IPS-18c (cell line): ENCODE measurements around the gene CSPG4.
"Not testable (repeated sequence)": the region's sequence is repeated elsewhere in the genome, so short reads cannot be mapped to it uniquely, and the experiment has no call there.

Experiments
- H3K4me3 ChIP-seq: 2 replicates; pipeline ENCODE4 v1.7.0; 2013; ENCODE audit warnings: low read depth, mild to moderate bottlenecking, low read length, moderate library complexity; ENCODE audit not compliant: insufficient read depth
- H3K9me3 ChIP-seq: one replicate; pipeline ENCODE4 v1.6.1; 2013; ENCODE audit warnings: mild to moderate bottlenecking, low read length, moderate library complexity; ENCODE audit not compliant: control insufficient read depth, insufficient read depth

CSPG4 gene

GRCh38 chr15:75748882-75749281, 36.2 kb upstream of the CSPG4 start:
- not testable (repeated sequence) for H3K9me3 ChIP-seq, H3K4me3 ChIP-seq

- H3K4me3 ChIP-seq, H3K9me3 ChIP-seq: not testable (repeated sequence)
These were observed 34.5 kb upstream of the CSPG4 start for GRCh38 chr15:75747121-75747520.

GRCh38 chr15:75745305-75745704, 32.7 kb upstream of the CSPG4 start:
- no peak overlapping the region for H3K4me3 ChIP-seq

GRCh38 chr15:75742346-75742745, 29.7 kb upstream of the CSPG4 start:
- H3K9me3 ChIP-seq, H3K4me3 ChIP-seq: not testable (repeated sequence)

More at GRCh38 chr15:75745305-75745704, 32.7 kb upstream of the CSPG4 start:
- H3K9me3 ChIP-seq, result no peaks in the 10 kb centered on the region

- no peak overlapping the region for H3K4me3 ChIP-seq
- H3K9me3 ChIP-seq, result no peaks in the 10 kb centered on the region
These were observed 27.1 kb upstream of the CSPG4 start for GRCh38 chr15:75739791-75740190.

GRCh38 chr15:75738647-75739325, 26.1 kb upstream of the CSPG4 start:
- Histone ChIP-seq H3K4me3 (peak overlapping the region; percentile 87), H3K9me3 (no peaks in the 10 kb centered on the region)

- H3K9me3 ChIP-seq, result no peaks in the 10 kb centered on the region
- H3K4me3 ChIP-seq, result peak overlapping the region; percentile 87
These were observed 25.5 kb upstream of the CSPG4 start for GRCh38 chr15:75738014-75738646.

- not testable (repeated sequence) for H3K9me3 ChIP-seq
- H3K4me3 ChIP-seq, result peak overlapping the region; percentile 87; the same call in 1 of the 2 replicates
These were observed 24.7 kb upstream of the CSPG4 start for GRCh38 chr15:75737116-75738013.

- H3K4me3 ChIP-seq, result no peak overlapping the region
- no peaks in the 10 kb centered on the region for H3K9me3 ChIP-seq
These were observed 23.6 kb upstream of the CSPG4 start for GRCh38 chr15:75736256-75736655.

- not testable (repeated sequence) for H3K9me3 ChIP-seq, H3K4me3 ChIP-seq
These were observed 22.5 kb upstream of the CSPG4 start for GRCh38 chr15:75734861-75735760.

- Histone ChIP-seq H3K4me3 (no peak overlapping the region), H3K9me3 (no peaks in the 10 kb centered on the region)
These were observed 21.4 kb upstream of the CSPG4 start for GRCh38 chr15:75733761-75734651.

GRCh38 chr15:75732809-75733451, 20.3 kb upstream of the CSPG4 start:
- no peak overlapping the region for H3K4me3 ChIP-seq

GRCh38 chr15:75732177-75732808, 19.6 kb upstream of the CSPG4 start:
- Histone ChIP-seq H3K9me3 (no peaks in the 10 kb centered on the region), H3K4me3 (no peak overlapping the region)

More at GRCh38 chr15:75732809-75733451, 20.3 kb upstream of the CSPG4 start:
- no peaks in the 10 kb centered on the region for H3K9me3 ChIP-seq

- no peak overlapping the region for H3K4me3 ChIP-seq
- no peaks in the 10 kb centered on the region for H3K9me3 ChIP-seq
These were observed 18.9 kb upstream of the CSPG4 start for GRCh38 chr15:75731248-75732151.
